ENCODE measurements around the gene C12orf42.

- TF ChIP-seq FOS (IDR thresholded peaks at IDR 0.05; ENCODE audit: low read depth, low read length) (no peak), MXI1 (IDR thresholded peaks at IDR 0.05; ENCODE audit: borderline replicate concordance, low read depth, low read length) (no peak), POLR2A (IDR thresholded peaks at IDR 0.05; ENCODE audit: low read depth, low read length) (no peak), CTCF (conservative IDR thresholded peaks at IDR 0.05; ENCODE audit: low read depth, low read length) (no peak), SMC3 (IDR thresholded peaks at IDR 0.05; ENCODE audit: low read depth, low read length) (no peak)
Measured at GRCh38 chr12:103278329-103278728, 217.4 kb downstream of the C12orf42 start.

Measured in IMR-90 (cell line).